HepG2 (cell line): Measurements from ENCODE around the gene GBGT1. TPM values are rescaled to one million over a fixed set of nuclear protein-coding genes. Genes with fewer than 3 reads are reported as not detected.

Experiments
- ATAC-seq: fragments of 200-7000 bp; cut with Tn5 transposase; 3 replicates; pipeline ENCODE4 v1.9.1; 2020; ENCODE audit warnings: mild to moderate bottlenecking, moderate library complexity
- BruUV-seq: library from RNA; stranded (reverse); fragments of 400-500 nt; replicated peaks from 2 replicates; lab custom pipeline; 2021; lab: Mats Ljungman, UMichigan
- CTCF ChIA-PET: fragments of 300-600 bp; formaldehyde crosslinking; extraction: SDS; loops from one replicate; lab custom pipeline; 2021; ENCODE audit warnings: low total read pairs, inconsistent platforms, low intra/inter-chr PET ratio; lab: Yijun Ruan, JAX
- POLR2A ChIA-PET: fragments of 350-600 bp; sonication (Branson Sonifier 250); formaldehyde crosslinking; loops from one replicate; lab custom pipeline; 2020; ENCODE audit warnings: antibody characterized with exemption, inconsistent platforms; lab: Yijun Ruan, JAX
- DNase-seq: peaks from one replicate; pipeline ENCODE4 v3.0.0-alpha.2; 2015; ENCODE audit warnings: low spot score
- FAIRE-seq: peaks from 3 replicates; lab custom pipeline; 2011; peaks lifted over from hg19 to GRCh38; lab: Jason Lieb, UNC
- H2AFZ ChIP-seq: one replicate; pipeline ENCODE4 v1.6.1; 2011; ENCODE audit warnings: low read length, inconsistent platforms
- H3K27ac ChIP-seq: fragments of 300-600 bp; 3 replicates; pipeline ENCODE4 v1.8.0; 2011; ENCODE audit warnings: mixed run types, mild to moderate bottlenecking, mixed read lengths, low read length, inconsistent platforms; ENCODE audit not compliant: insufficient read depth; ENCODE audit errors: extremely low read length
- H3K27me3 ChIP-seq, 2 experiments: fragments of 200-600 bp in 1 of 2; 2 replicates in 1 of 2; 3 replicates in 1 of 2; pipeline versions ENCODE4 v1.6.0 to v1.8.0; 2011; ENCODE audit warnings: low read length in 2 of 2, mild to moderate bottlenecking in 2 of 2, moderate library complexity in 2 of 2, inconsistent platforms in 1 of 2; ENCODE audit not compliant: insufficient read depth in 2 of 2, control insufficient read depth in 1 of 2
- H3K36me3 ChIP-seq, 2 experiments: fragments of 200-600 bp in 1 of 2; replicated peaks in 1 of 2; 2 replicates in 1 of 2; 3 replicates in 1 of 2; pipeline versions ENCODE4 v1.5.1 to v1.8.0; 2011; ENCODE audit warnings: low read length in 2 of 2, inconsistent platforms in 1 of 2; ENCODE audit not compliant: insufficient read depth in 2 of 2, control insufficient read depth in 1 of 2
- H3K4me1 ChIP-seq: 2 replicates; pipeline ENCODE4 v1.5.1; 2012; ENCODE audit warnings: low read length, inconsistent platforms; ENCODE audit not compliant: insufficient read depth
- H3K4me2 ChIP-seq: 2 replicates; pipeline ENCODE4 v1.6.0; 2011; ENCODE audit warnings: low read depth, low read length, inconsistent platforms
- H3K4me3 ChIP-seq, 3 experiments: fragments of 200-600 bp in 1 of 3; sonication (generic), shearing (Covaris generic) in 1 of 3; replicated peaks in 1 of 3; 2 replicates each; pipeline ENCODE4 v1.5.1; 2011 to 2016; ENCODE audit warnings: low read length in 3 of 3, inconsistent platforms in 2 of 3, low read depth in 2 of 3, mild to moderate bottlenecking in 2 of 3, control low read depth in 1 of 3, mixed read lengths in 1 of 3; ENCODE audit not compliant: insufficient read depth in 1 of 3
- H3K79me2 ChIP-seq: one replicate; pipeline ENCODE4 v1.6.1; 2011; ENCODE audit warnings: low read length, inconsistent platforms; ENCODE audit not compliant: insufficient read depth
- H3K9ac ChIP-seq: 2 replicates; pipeline ENCODE4 v1.6.0; 2011; ENCODE audit warnings: mild to moderate bottlenecking, low read depth, low read length, inconsistent platforms; ENCODE audit not compliant: insufficient read depth
- H3K9me3 ChIP-seq: 2 replicates; pipeline ENCODE4 v1.5.1; 2012; ENCODE audit warnings: mild to moderate bottlenecking, low read length
- H4K20me1 ChIP-seq: 2 replicates; pipeline ENCODE4 v1.6.0; 2011; ENCODE audit warnings: inconsistent platforms, mild to moderate bottlenecking, low read length, moderate library complexity; ENCODE audit not compliant: insufficient read depth
- ELF4 ChIP-seq: sonication (generic); formaldehyde crosslinking; IDR thresholded peaks from 2 replicates; pipeline ENCODE4 v1.5.0; 2020; ENCODE audit warnings: missing genetic modification reagents, mild to moderate bottlenecking, moderate library complexity, borderline replicate concordance
- HNF4A ChIP-seq: sonication (generic); formaldehyde crosslinking; IDR thresholded peaks from 2 replicates; pipeline ENCODE4 v1.4.0; 2020; ENCODE audit warnings: missing genetic modification reagents
- HNRNPL ChIP-seq: fragments of 200-400 bp; formaldehyde crosslinking; IDR thresholded peaks from 2 replicates; pipeline ENCODE4 v1.6.1; 2017; ENCODE audit warnings: mild to moderate bottlenecking, low read depth, low read length
- MIER3 ChIP-seq: IDR thresholded peaks from 2 replicates; pipeline ENCODE4 v1.6.1; 2016; ENCODE audit warnings: missing compliant biosample characterization, borderline replicate concordance
- MXD4 ChIP-seq: IDR thresholded peaks from 2 replicates; pipeline ENCODE4 v1.6.1; 2016; ENCODE audit warnings: mild to moderate bottlenecking, missing biosample characterization, missing genetic modification reagents
- MZF1 ChIP-seq: sonication (generic); formaldehyde crosslinking; IDR thresholded peaks from 2 replicates; pipeline ENCODE4 v1.8.1; 2023; ENCODE audit warnings: mild to moderate bottlenecking, missing genetic modification reagents, borderline replicate concordance
- NFE2L2 ChIP-seq: fragments of 150-350 bp; IDR thresholded peaks from 2 replicates; pipeline ENCODE4 v1.6.1; 2014; ENCODE audit warnings: low read length
- NR2F6 ChIP-seq, 2 experiments: IDR thresholded peaks; 2 replicates each; pipeline ENCODE4 v1.6.1; 2016; ENCODE audit warnings: antibody characterized with exemption in 1 of 2, mild to moderate bottlenecking in 1 of 2
- NRL ChIP-seq: sonication (generic); formaldehyde crosslinking; IDR thresholded peaks from 2 replicates; pipeline ENCODE4 v1.5.0; 2020; ENCODE audit warnings: missing genetic modification reagents, mild to moderate bottlenecking, moderate library complexity, borderline replicate concordance
- RNF2 ChIP-seq: fragments of 450-650 bp; conservative IDR thresholded peaks from 2 replicates; pipeline ENCODE4 v1.6.1; 2016; ENCODE audit warnings: low read depth
- SMARCC2 ChIP-seq: fragments of 450-650 bp; IDR thresholded peaks from 2 replicates; pipeline ENCODE4 v1.6.1; 2017; ENCODE audit warnings: antibody characterized with exemption, mild to moderate bottlenecking
- SP4 ChIP-seq: sonication (generic); formaldehyde crosslinking; IDR thresholded peaks from 2 replicates; pipeline ENCODE4 v1.8.1; 2023; ENCODE audit warnings: mild to moderate bottlenecking, missing genetic modification reagents
- SRSF1 ChIP-seq: fragments of 200-400 bp; formaldehyde crosslinking; optimal IDR thresholded peaks from 2 replicates; pipeline ENCODE3; 2017; ENCODE audit warnings: mild to moderate bottlenecking, low read depth, low read length, moderate library complexity
- ZBTB21 ChIP-seq: sonication (generic); formaldehyde crosslinking; IDR thresholded peaks from 2 replicates; pipeline ENCODE4 v1.4.0; 2020; ENCODE audit warnings: missing genetic modification reagents
- ZNF567 ChIP-seq: sonication (generic); formaldehyde crosslinking; IDR thresholded peaks from 2 replicates; pipeline ENCODE4 v1.8.1; 2023; ENCODE audit warnings: mild to moderate bottlenecking, missing genetic modification reagents, borderline replicate concordance
- ZNF619 ChIP-seq: sonication (generic); formaldehyde crosslinking; IDR thresholded peaks from 2 replicates; pipeline ENCODE4 v1.4.0; 2020; ENCODE audit warnings: mild to moderate bottlenecking, missing genetic modification reagents
- WGBS: methylation state at CpG from one replicate; pipeline ENCODE4 v1.1.6; 2017; ENCODE audit warnings: low lambda C conversion rate; 5-methylcytosine and 5-hydroxymethylcytosine counted together
- in situ Hi-C: cut with HindIII; loops from 2 replicates; pipeline ENCODE4 v1.10.0; 2017; ENCODE audit warnings: low pct_unique_long_range_greater_than_20kb; ENCODE audit not compliant: extremely low pct_ligation_motif_present
- intact Hi-C: fragments of 100-400 bp; cut with micrococcal nuclease; formaldehyde crosslinking; loops from one replicate; pipeline ENCODE4 v1.10.0; 2022; ENCODE audit not compliant: unreplicated experiment
- polyA plus RNA-seq, 8 experiments: library from polyadenylated mRNA; depleted of rRNA in 3 of 8; stranded (reverse) in 7 of 8; unstranded in 1 of 8; fragments of >200 nt; fragmentation: Illumina TruSeq in 4 of 8; extraction: Trizol in 4 of 8; gene quantifications; 2 replicates each; pipeline versions ENCODE4 v1.2.1 to v1.2.3, GENCODE V29; 2011 to 2016; ENCODE audit warnings: low read depth in 4 of 8, missing spikeins in 1 of 8, mixed read lengths in 1 of 8; ENCODE audit not compliant: insufficient read depth in 1 of 8
- total RNA-seq, 5 experiments: library from RNA; depleted of rRNA; stranded (reverse); fragments of >200 nt; fragmentation: Illumina TruSeq; extraction: Trizol; gene quantifications; 2 replicates each; pipeline ENCODE4 v1.2.3, GENCODE V29; 2016; ENCODE audit warnings: low read depth in 1 of 5
- TF ChIP-seq, protein P1 (sequence below): fragments of 450-650 bp; IDR thresholded peaks from 2 replicates; pipeline ENCODE4 v1.6.1; 2016

Gene GBGT1
- total and polyA plus RNA-seq, 2 of the 13 experiments (the other 11 are each of a cell fraction or from before 2014, with no cell fraction given): not detected

GRCh38 chr9:133141833-133142595, 21.7 kb downstream of the GBGT1 start (continued):
- no peak for TF ChIP-seq SP4
- TF ChIP-seq ELF4 (CRISPR knock-in tag): no peak
- TF ChIP-seq NRL (CRISPR knock-in tag): no peak
- no peak for TF ChIP-seq MIER3 (CRISPR knock-in tag)

- H3K9me3 ChIP-seq: no peaks in the 10 kb centered on the region
- no peak overlapping the region for H3K9ac ChIP-seq
- no peaks in the 10 kb centered on the region for H3K27me3 ChIP-seq
- H2AFZ ChIP-seq: no peak overlapping the region
- H3K36me3 ChIP-seq: no peaks in the 10 kb centered on the region
- no peak for DNase-seq
- intact Hi-C loops: no loop called here
- no peak overlapping the region for H3K4me3 ChIP-seq
- in situ Hi-C loops: loop anchor here (10.0 kb wide), 1 partner anchor 96 kb away; no protein-coding TSS in a partner anchor
- CTCF ChIA-PET: no interaction called here
- TF ChIP-seq NFE2L2 (no peak), HNRNPL (0 out of 2 replicates have a peak, but pooled peaks have one; percentile 21)
- TF ChIP-seq, all 625 proteins: peak for 1
- peaks cover 7% of the 10 kb centered on the region; the same call in 1 of the 2 replicates for H4K20me1 ChIP-seq
- no peak overlapping the region for H3K27ac ChIP-seq
- ATAC-seq (no peak), FAIRE-seq (no peak)
- no peak overlapping the region for H3K4me2 ChIP-seq
- H3K4me1 ChIP-seq: peaks cover 55% of the 10 kb centered on the region
- BruUV-seq: no TSS peak
- POLR2A ChIA-PET: no interaction called here
- peaks cover 3% of the 10 kb centered on the region for H3K79me2 ChIP-seq
- 81% methylated on average over 10 of the region's 14 CpGs for WGBS
These were observed 23.1 kb downstream of the GBGT1 start for GRCh38 chr9:133140606-133141005.

- no peak for FAIRE-seq
- H3K27ac ChIP-seq: no peak overlapping the region
- no peak for TF ChIP-seq RNF2
- TF ChIP-seq ZNF567 (CRISPR knock-in tag): no peak
- no peak for TF ChIP-seq MXD4 (CRISPR knock-in tag)
- TF ChIP-seq NR2F6 (IDR thresholded peaks at IDR 0.05): peak; percentile 53; the same call in 1 of the 2 replicates
- peak; percentile 34; the same call in 1 of the 2 replicates for TF ChIP-seq NR2F6 (CRISPR knock-in tag; IDR thresholded peaks at IDR 0.05)
- no peak for TF ChIP-seq SMARCC2
- no peak for TF ChIP-seq MZF1 (CRISPR knock-in tag)
- TF ChIP-seq, protein P1, sequence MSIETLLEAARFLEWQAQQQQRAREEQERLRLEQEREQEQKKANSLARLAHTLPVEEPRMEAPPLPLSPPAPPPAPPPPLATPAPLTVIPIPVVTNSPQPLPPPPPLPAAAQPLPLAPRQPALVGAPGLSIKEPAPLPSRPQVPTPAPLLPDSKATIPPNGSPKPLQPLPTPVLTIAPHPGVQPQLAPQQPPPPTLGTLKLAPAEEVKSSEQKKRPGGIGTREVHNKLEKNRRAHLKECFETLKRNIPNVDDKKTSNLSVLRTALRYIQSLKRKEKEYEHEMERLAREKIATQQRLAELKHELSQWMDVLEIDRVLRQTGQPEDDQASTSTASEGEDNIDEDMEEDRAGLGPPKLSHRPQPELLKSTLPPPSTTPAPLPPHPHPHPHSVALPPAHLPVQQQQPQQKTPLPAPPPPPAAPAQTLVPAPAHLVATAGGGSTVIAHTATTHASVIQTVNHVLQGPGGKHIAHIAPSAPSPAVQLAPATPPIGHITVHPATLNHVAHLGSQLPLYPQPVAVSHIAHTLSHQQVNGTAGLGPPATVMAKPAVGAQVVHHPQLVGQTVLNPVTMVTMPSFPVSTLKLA: no peak
- TF ChIP-seq ZBTB21 (CRISPR knock-in tag): no peak
- TF ChIP-seq HNF4A (CRISPR knock-in tag): peak; percentile 57
- TF ChIP-seq SRSF1: no peak
- TF ChIP-seq ZNF619 (CRISPR knock-in tag): no peak
These were observed 23.6 kb downstream of the GBGT1 start for GRCh38 chr9:133140174-133140505.

More at GRCh38 chr9:133140174-133140505, 23.6 kb downstream of the GBGT1 start:
- ChIA-PET POLR2A (no interaction called here), CTCF (no interaction called here)
- Histone ChIP-seq H3K79me2 (peaks cover 5% of the 10 kb centered on the region), H3K4me2 (peak overlapping the region; percentile 19; the same call in 1 of the 2 replicates), H3K9ac (no peak overlapping the region), H2AFZ (no peak overlapping the region), H3K36me3 (no peaks in the 10 kb centered on the region), H3K9me3 (no peaks in the 10 kb centered on the region), H3K27me3 (no peaks in the 10 kb centered on the region), H3K4me3 (no peak overlapping the region), H3K4me1 (peaks cover 57% of the 10 kb centered on the region), H4K20me1 (peaks cover 7% of the 10 kb centered on the region; the same call in 1 of the 2 replicates)
- no peak for ATAC-seq
- no peak for DNase-seq
- in situ Hi-C loops (loop anchor here (10.0 kb wide), 1 partner anchor 95 kb away; no protein-coding TSS in a partner anchor), intact Hi-C loops (no loop called here)
- 18% methylated on average over 3 of the region's 4 CpGs for WGBS
- no TSS peak for BruUV-seq
